PC-3 (cell line): ENCODE data around the gene GALK2. TPM values are rescaled to one million over a fixed set of nuclear protein-coding genes. Genes with fewer than 3 reads are reported as not detected.

Experiments
- ATAC-seq: fragments of 200-7000 bp; cut with Tn5 transposase; 2 replicates; pipeline ENCODE4 v1.9.1; 2020; ENCODE audit warnings: mild to moderate bottlenecking, moderate library complexity
- BruUV-seq: library from RNA; stranded (reverse); fragments of 400-500 nt; replicated peaks from 2 replicates; lab custom pipeline; 2021; lab: Mats Ljungman, UMichigan
- CTCF ChIA-PET: fragments of 300-600 bp; sonication (Branson Sonifier 250); formaldehyde crosslinking; loops from one replicate; lab custom pipeline; 2022; ENCODE audit warnings: antibody characterized with exemption; lab: Charles Lee
- POLR2A ChIA-PET: fragments of 300-600 bp; sonication (Branson Sonifier 250); formaldehyde crosslinking; loops from one replicate; lab custom pipeline; 2022; ENCODE audit warnings: antibody characterized with exemption; ENCODE audit not compliant: unreplicated experiment; lab: Charles Lee
- DNase-seq: peaks from one replicate; pipeline ENCODE4 v3.0.0-alpha.2; 2015
- H2AFZ ChIP-seq: fragments of 300-600 bp; sonication (generic); 2 replicates; pipeline ENCODE4 v1.6.0; 2016; ENCODE audit warnings: antibody characterized with exemption, low read length
- H3F3A ChIP-seq: fragments of 300-600 bp; sonication (generic); one replicate; pipeline ENCODE4 v1.6.0; 2017; ENCODE audit warnings: antibody characterized with exemption, low read length, control low read depth, mild to moderate bottlenecking; ENCODE audit not compliant: unreplicated experiment
- H3K27ac ChIP-seq: fragments of 300-600 bp; sonication (generic); 2 replicates; pipeline ENCODE4 v1.5.1; 2016; ENCODE audit warnings: mild to moderate bottlenecking, low read length
- H3K27me3 ChIP-seq: fragments of 300-600 bp; sonication (generic); 2 replicates; pipeline ENCODE4 v1.6.1; 2016; ENCODE audit warnings: low read length, mixed read lengths
- H3K36me3 ChIP-seq: fragments of 300-600 bp; sonication (generic); 2 replicates; pipeline ENCODE4 v1.6.1; 2016; ENCODE audit warnings: low read depth, mixed run types, low read length, mixed read lengths
- H3K4me1 ChIP-seq: fragments of 300-600 bp; sonication (generic); 2 replicates; pipeline ENCODE4 v1.5.1; 2016; ENCODE audit warnings: low read length; ENCODE audit not compliant: insufficient read depth
- H3K4me2 ChIP-seq: fragments of 300-600 bp; sonication (generic); 2 replicates; pipeline ENCODE4 v1.6.0; 2016; ENCODE audit warnings: low read length
- H3K4me3 ChIP-seq: fragments of 300-600 bp; sonication (generic); 2 replicates; pipeline ENCODE4 v1.5.1; 2016; ENCODE audit warnings: mild to moderate bottlenecking, low read length, mixed read lengths
- H3K79me2 ChIP-seq: fragments of 300-600 bp; sonication (generic); 2 replicates; pipeline ENCODE4 v1.6.1; 2017; ENCODE audit warnings: low read length, mixed read lengths
- H3K9ac ChIP-seq: fragments of 300-600 bp; sonication (generic); 2 replicates; pipeline ENCODE4 v1.6.0; 2016; ENCODE audit warnings: mild to moderate bottlenecking, low read length
- H3K9me2 ChIP-seq: fragments of 300-600 bp; sonication (generic); replicated peaks from 2 replicates; pipeline ENCODE4 v1.6.1; 2016; ENCODE audit warnings: mixed run types, low read length, mixed read lengths
- H3K9me3 ChIP-seq: fragments of 300-600 bp; sonication (generic); 2 replicates; pipeline ENCODE4 v1.6.1; 2016; ENCODE audit warnings: low read length, mixed read lengths
- H4K20me1 ChIP-seq: fragments of 300-600 bp; sonication (generic); 2 replicates; pipeline ENCODE4 v1.6.1; 2016; ENCODE audit warnings: low read length, mixed read lengths
- CTCF ChIP-seq: fragments of 300-600 bp; sonication (generic); conservative IDR thresholded peaks from 2 replicates; pipeline ENCODE4 v1.5.1; 2017; ENCODE audit warnings: antibody characterized with exemption, low read depth, mild to moderate bottlenecking, low read length
- EZH2 ChIP-seq: fragments of 300-600 bp; sonication (generic); IDR thresholded peaks from one replicate; pipeline ENCODE4 v1.6.1; 2017; ENCODE audit warnings: antibody characterized with exemption, mild to moderate bottlenecking, low read length; ENCODE audit not compliant: unreplicated experiment
- EZH2phosphoT487 ChIP-seq: fragments of 300-600 bp; sonication (generic); IDR thresholded peaks from 2 replicates; pipeline ENCODE4 v1.6.1; 2018; ENCODE audit warnings: mild to moderate bottlenecking, antibody characterized with exemption, low read length, borderline replicate concordance
- intact Hi-C: fragments of 100-400 bp; cut with micrococcal nuclease; formaldehyde crosslinking; loops from 2 replicates; pipeline ENCODE4 v1.9.0; 2023
- total RNA-seq: library from RNA; depleted of rRNA; stranded (reverse); fragments of >200 nt; gene quantifications from 2 replicates; pipeline ENCODE4 v1.2.3, GENCODE V29; 2014

Gene GALK2
- total RNA-seq, 1 experiment from 2014 or later = 27.2 TPM

- CTCF ChIA-PET = no interaction called here
These were observed 42.9 kb downstream of the GALK2 start for GRCh38 chr15:49212897-49213296.

GRCh38 chr15:49215768-49216739 is 46.0 kb downstream of the GALK2 start:
- no peaks in the 10 kb centered on the region for H3K9me2 ChIP-seq
- ATAC-seq (peak; percentile 42; the same call in 1 of the 2 replicates), DNase-seq (peak; percentile 42)
- no peak overlapping the region for H3K9ac ChIP-seq
- ChIA-PET CTCF (no interaction called here), POLR2A (interaction anchor here (0.6 to 0.7 kb wide), 2 partner anchors 231 to 1077 kb away, joined by 3 to 6 read pairs; no protein-coding TSS in a partner anchor)
- H3K27ac ChIP-seq = no peak overlapping the region
- H3K4me3 ChIP-seq = no peak overlapping the region
- no TSS peak for BruUV-seq
- no peaks in the 10 kb centered on the region for H4K20me1 ChIP-seq
- peaks cover 3% of the 10 kb centered on the region; the same call in 1 of the 2 replicates for H3K79me2 ChIP-seq
- no peaks in the 10 kb centered on the region for H3F3A ChIP-seq
- peaks cover 9% of the 10 kb centered on the region; the same call in 1 of the 2 replicates for H3K36me3 ChIP-seq
- H3K4me1 ChIP-seq = no peaks in the 10 kb centered on the region; the same call in 1 of the 2 replicates
- TF ChIP-seq EZH2phosphoT487 (no peak), CTCF (no peak), EZH2 (no peak)
- no peaks in the 10 kb centered on the region for H3K27me3 ChIP-seq
- no peak overlapping the region for H2AFZ ChIP-seq
- H3K9me3 ChIP-seq = no peaks in the 10 kb centered on the region
- intact Hi-C loops = no loop called here
- H3K4me2 ChIP-seq = no peak overlapping the region

More at GRCh38 chr15:49212897-49213296, 42.9 kb downstream of the GALK2 start:
- Histone ChIP-seq H3K27me3 (no peaks in the 10 kb centered on the region), H3K4me2 (no peak overlapping the region), H3F3A (no peaks in the 10 kb centered on the region), H3K9ac (no peak overlapping the region), H3K4me3 (no peak overlapping the region), H3K9me2 (no peaks in the 10 kb centered on the region), H3K79me2 (peaks cover 13% of the 10 kb centered on the region; the same call in 1 of the 2 replicates), H3K9me3 (no peaks in the 10 kb centered on the region), H4K20me1 (no peaks in the 10 kb centered on the region), H2AFZ (no peak overlapping the region), H3K36me3 (0 out of 2 replicates have a peak, but pooled peaks cover 5% of the 10 kb centered on the region), H3K4me1 (no peaks in the 10 kb centered on the region; the same call in 1 of the 2 replicates), H3K27ac (no peak overlapping the region)
- TF ChIP-seq EZH2phosphoT487 (no peak), CTCF (no peak), EZH2 (no peak)
- no TSS peak for BruUV-seq
- POLR2A ChIA-PET = no interaction called here
- DNase-seq (peak; percentile 6), ATAC-seq (peak; percentile 64)
- intact Hi-C loops = no loop called here
